SU-DHL-6 (cell line): ENCODE measurements around the gene PRXL2B.

Source experiments
- CTCF ChIP-seq: fragments of 200-600 bp; sonication (generic); IDR thresholded peaks from one replicate; pipeline ENCODE4 v1.5.1; 2017; ENCODE audit warnings: antibody characterized with exemption, mild to moderate bottlenecking, low read length, moderate library complexity; ENCODE audit not compliant: insufficient read depth, poor library complexity, severe bottlenecking
- EZH2phosphoT487 ChIP-seq: fragments of 200-600 bp; sonication (generic), shearing (Covaris generic); conservative IDR thresholded peaks from 2 replicates; pipeline ENCODE4 v1.6.1; 2018; ENCODE audit warnings: mild to moderate bottlenecking, antibody characterized with exemption, low read length, moderate library complexity, mixed read lengths

- no peak for TF ChIP-seq CTCF
- TF ChIP-seq EZH2phosphoT487, result no peak
Measured at GRCh38 chr1:2545754-2546514, 40.6 kb upstream of the PRXL2B start.
